ENCODE data around the gene CCDC92B.

CCDC92B gene

GRCh38 chr17:2693561-2694380 is 55.7 kb downstream of the CCDC92B start:
- Histone ChIP-seq H2AFZ (ENCODE audit: low read depth, low read length) (no peak overlapping the region), H3K9me3 (ENCODE audit: insufficient read depth, low read length) (no peaks in the 10 kb centered on the region), H4K20me1 (ENCODE audit: insufficient read depth, low read length) (no peaks in the 10 kb centered on the region), H3K79me2 (ENCODE audit: low read length) (no peaks in the 10 kb centered on the region), H3K27me3 (ENCODE audit: low read depth, low read length) (no peaks in the 10 kb centered on the region), H3K9ac (ENCODE audit: low read length) (no peak overlapping the region), H3K4me3 (ENCODE audit: low read length) (no peak overlapping the region), H3K4me1 (ENCODE audit: low read length) (no peaks in the 10 kb centered on the region), H3K36me3 (replicated peaks; ENCODE audit: low read depth, low read length) (peaks cover 17% of the 10 kb centered on the region), H3K27ac (ENCODE audit: low read length) (no peak overlapping the region), H3K4me2 (ENCODE audit: low read length) (no peak overlapping the region)
- no peak for TF ChIP-seq CTCF (IDR thresholded peaks at IDR 0.05; ENCODE audit: low read depth, low read length)
- TF ChIP-seq EZH2phosphoT487 (IDR thresholded peaks at IDR 0.05; ENCODE audit: low read depth) = no peak

GRCh38 chr17:2692781-2693135 is 56.7 kb downstream of the CCDC92B start:
- peaks cover 11% of the 10 kb centered on the region for H3K36me3 ChIP-seq (replicated peaks; ENCODE audit: low read depth, low read length)
- no peak for TF ChIP-seq EZH2phosphoT487 (IDR thresholded peaks at IDR 0.05; ENCODE audit: low read depth)
- no peak for TF ChIP-seq CTCF (IDR thresholded peaks at IDR 0.05; ENCODE audit: low read depth, low read length)
- no peak overlapping the region for H3K4me2 ChIP-seq (ENCODE audit: low read length)

GRCh38 chr17:2691965-2692780 is 57.3 kb downstream of the CCDC92B start:
- Histone ChIP-seq H4K20me1 (ENCODE audit: insufficient read depth, low read length) (no peaks in the 10 kb centered on the region), H3K9me3 (ENCODE audit: insufficient read depth, low read length) (no peaks in the 10 kb centered on the region), H3K4me2 (ENCODE audit: low read length) (no peak overlapping the region), H2AFZ (ENCODE audit: low read depth, low read length) (no peak overlapping the region), H3K79me2 (ENCODE audit: low read length) (no peaks in the 10 kb centered on the region), H3K36me3 (replicated peaks; ENCODE audit: low read depth, low read length) (peaks cover 9% of the 10 kb centered on the region), H3K4me3 (ENCODE audit: low read length) (no peak overlapping the region), H3K27me3 (ENCODE audit: low read depth, low read length) (no peaks in the 10 kb centered on the region), H3K4me1 (ENCODE audit: low read length) (no peaks in the 10 kb centered on the region), H3K27ac (ENCODE audit: low read length) (no peak overlapping the region), H3K9ac (ENCODE audit: low read length) (no peak overlapping the region)
- TF ChIP-seq EZH2phosphoT487 (IDR thresholded peaks at IDR 0.05; ENCODE audit: low read depth) (no peak), CTCF (IDR thresholded peaks at IDR 0.05; ENCODE audit: low read depth, low read length) (no peak)

More at GRCh38 chr17:2692781-2693135, 56.7 kb downstream of the CCDC92B start:
- no peak overlapping the region for H3K9ac ChIP-seq (ENCODE audit: low read length)
- no peaks in the 10 kb centered on the region for H3K27me3 ChIP-seq (ENCODE audit: low read depth, low read length)
- H3K4me3 ChIP-seq (ENCODE audit: low read length) = no peak overlapping the region
- no peaks in the 10 kb centered on the region for H3K79me2 ChIP-seq (ENCODE audit: low read length)
- no peak overlapping the region for H3K27ac ChIP-seq (ENCODE audit: low read length)
- H4K20me1 ChIP-seq (ENCODE audit: insufficient read depth, low read length) = no peaks in the 10 kb centered on the region
- H3K9me3 ChIP-seq (ENCODE audit: insufficient read depth, low read length) = no peaks in the 10 kb centered on the region
- H2AFZ ChIP-seq (ENCODE audit: low read depth, low read length) = no peak overlapping the region
- no peaks in the 10 kb centered on the region for H3K4me1 ChIP-seq (ENCODE audit: low read length)

Measured in OCI-LY3 (cell line).